Measurements from ENCODE around the gene SSX2IP. TPM values are rescaled to one million over a fixed set of nuclear protein-coding genes. Genes with fewer than 3 reads are reported as not detected.

The SSX2IP gene
- total RNA-seq, 4 donors from 2014 or later = 2.9 to 34.3 (median 19.2) TPM

- no peaks in the 10 kb centered on the region for H3K36me3 ChIP-seq
- H3K27ac ChIP-seq = peak overlapping the region in 1 of 2 donors; percentile 31
These were observed 78.5 kb downstream of the SSX2IP start for GRCh38 chr1:84611796-84612195.

DNA sequence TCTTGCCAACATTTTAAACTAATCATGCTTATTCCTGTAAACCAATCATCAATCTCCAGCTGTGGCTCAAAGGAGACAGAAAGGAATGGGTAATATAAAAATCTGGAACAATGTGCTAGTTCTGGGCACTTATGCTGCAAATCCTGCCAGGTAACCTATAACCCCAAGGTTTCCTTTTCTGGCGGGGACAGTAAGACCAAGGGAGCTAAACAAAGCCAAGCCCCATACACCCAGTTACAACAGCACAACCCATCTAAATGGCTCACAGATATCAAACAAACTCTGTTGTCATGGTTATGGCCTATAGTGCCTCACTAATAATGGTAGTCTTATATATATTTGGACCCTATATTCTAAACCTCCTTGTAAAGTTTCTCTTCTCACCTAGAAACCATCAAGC, 79.2 kb downstream of the SSX2IP start:
- no peak for DNase-seq

More at GRCh38 chr1:84611796-84612195, 78.5 kb downstream of the SSX2IP start:
- H3K9me3 ChIP-seq = no peaks in the 10 kb centered on the region
- no peaks in the 10 kb centered on the region for H3K4me1 ChIP-seq
- H3K4me3 ChIP-seq = no peak overlapping the region
- no peak for DNase-seq
- H3K27me3 ChIP-seq = no peaks in the 10 kb centered on the region
- TF ChIP-seq CTCF (IDR thresholded peaks at IDR 0.05) (no peak), POLR2A (IDR thresholded peaks at IDR 0.05) (no peak)
- intact Hi-C loops (cut with DNase I; ENCODE audit: low total_unique reads) = no loop called here

GRCh38 chr1:84606977-84607376, 83.3 kb downstream of the SSX2IP start:
- Histone ChIP-seq H3K36me3 (no peaks in the 10 kb centered on the region), H3K4me1 (no peaks in the 10 kb centered on the region), H3K4me3 (no peak overlapping the region), H3K27me3 (no peaks in the 10 kb centered on the region), H3K27ac (no peak overlapping the region), H3K9me3 (no peaks in the 10 kb centered on the region)
- TF ChIP-seq CTCF (IDR thresholded peaks at IDR 0.05) = no peak
- TF ChIP-seq POLR2A (IDR thresholded peaks at IDR 0.05) = no peak
- no peak for DNase-seq
- intact Hi-C loops (cut with DNase I; ENCODE audit: low total_unique reads) = no loop called here

More for the DNA sequence above, 79.2 kb downstream of the SSX2IP start:
- Histone ChIP-seq H3K27me3 (no peaks in the 10 kb centered on the region), H3K4me1 (no peaks in the 10 kb centered on the region), H3K27ac (no peak overlapping the region), H3K36me3 (no peaks in the 10 kb centered on the region), H3K4me3 (no peak overlapping the region), H3K9me3 (no peaks in the 10 kb centered on the region)
- intact Hi-C loops (cut with DNase I; ENCODE audit: low total_unique reads) = no loop called here
- TF ChIP-seq CTCF (IDR thresholded peaks at IDR 0.05) (no peak), POLR2A (IDR thresholded peaks at IDR 0.05) (no peak)

GRCh38 chr1:84605157-84605556, 85.1 kb downstream of the SSX2IP start:
- intact Hi-C loops (cut with DNase I; ENCODE audit: low total_unique reads) = no loop called here
- no peak overlapping the region for H3K4me3 ChIP-seq
- H3K27me3 ChIP-seq = no peaks in the 10 kb centered on the region
- no peak for TF ChIP-seq CTCF (IDR thresholded peaks at IDR 0.05)
- no peak for TF ChIP-seq POLR2A (IDR thresholded peaks at IDR 0.05)
- no peaks in the 10 kb centered on the region for H3K36me3 ChIP-seq
- peak overlapping the region; percentile 79 to 88 for H3K27ac ChIP-seq
- H3K9me3 ChIP-seq = no peaks in the 10 kb centered on the region
- no peak for DNase-seq
- no peaks in the 10 kb centered on the region for H3K4me1 ChIP-seq

GRCh38 chr1:84603941-84604830, 86.1 kb downstream of the SSX2IP start:
- Histone ChIP-seq H3K36me3 (no peaks in the 10 kb centered on the region), H3K9me3 (no peaks in the 10 kb centered on the region), H3K4me1 (no peaks in the 10 kb centered on the region), H3K27me3 (no peaks in the 10 kb centered on the region), H3K27ac (peak overlapping the region; percentile 79 to 88), H3K4me3 (peak overlapping the region; percentile 29 to 32)
- DNase-seq = peak; percentile 53 to 77
- intact Hi-C loops (cut with DNase I; ENCODE audit: low total_unique reads) = no loop called here
- TF ChIP-seq CTCF (IDR thresholded peaks at IDR 0.05) (peak; percentile 75 to 87 (median 77)), POLR2A (IDR thresholded peaks at IDR 0.05) (no peak)

Measured in uterus (tissue), 4 donors.